HepG2 (cell line): Measurements from ENCODE around the gene PRMT7. TPM values are rescaled to one million over a fixed set of nuclear protein-coding genes. Genes with fewer than 3 reads are reported as not detected.

Source experiments
- ATAC-seq: fragments of 200-7000 bp; cut with Tn5 transposase; 3 replicates; pipeline ENCODE4 v1.9.1; 2020; ENCODE audit warnings: mild to moderate bottlenecking, moderate library complexity
- BruUV-seq: library from RNA; stranded (reverse); fragments of 400-500 nt; replicated peaks from 2 replicates; lab custom pipeline; 2021; lab: Mats Ljungman, UMichigan
- CTCF ChIA-PET: fragments of 300-600 bp; formaldehyde crosslinking; extraction: SDS; loops from one replicate; lab custom pipeline; 2021; ENCODE audit warnings: low total read pairs, inconsistent platforms, low intra/inter-chr PET ratio; lab: Yijun Ruan, JAX
- POLR2A ChIA-PET: fragments of 350-600 bp; sonication (Branson Sonifier 250); formaldehyde crosslinking; loops from one replicate; lab custom pipeline; 2020; ENCODE audit warnings: antibody characterized with exemption, inconsistent platforms; lab: Yijun Ruan, JAX
- DNase-seq: peaks from one replicate; pipeline ENCODE4 v3.0.0-alpha.2; 2015; ENCODE audit warnings: low spot score
- FAIRE-seq: peaks from 3 replicates; lab custom pipeline; 2011; peaks lifted over from hg19 to GRCh38; lab: Jason Lieb, UNC
- H2AFZ ChIP-seq: one replicate; pipeline ENCODE4 v1.6.1; 2011; ENCODE audit warnings: low read length, inconsistent platforms
- H3K27ac ChIP-seq: fragments of 300-600 bp; 3 replicates; pipeline ENCODE4 v1.8.0; 2011; ENCODE audit warnings: mixed run types, mild to moderate bottlenecking, mixed read lengths, low read length, inconsistent platforms; ENCODE audit not compliant: insufficient read depth; ENCODE audit errors: extremely low read length
- H3K27me3 ChIP-seq, 2 experiments: fragments of 200-600 bp in 1 of 2; 2 replicates in 1 of 2; 3 replicates in 1 of 2; pipeline versions ENCODE4 v1.6.0 to v1.8.0; 2011; ENCODE audit warnings: low read length in 2 of 2, mild to moderate bottlenecking in 2 of 2, moderate library complexity in 2 of 2, inconsistent platforms in 1 of 2; ENCODE audit not compliant: insufficient read depth in 2 of 2, control insufficient read depth in 1 of 2
- H3K36me3 ChIP-seq, 2 experiments: fragments of 200-600 bp in 1 of 2; replicated peaks in 1 of 2; 2 replicates in 1 of 2; 3 replicates in 1 of 2; pipeline versions ENCODE4 v1.5.1 to v1.8.0; 2011; ENCODE audit warnings: low read length in 2 of 2, inconsistent platforms in 1 of 2; ENCODE audit not compliant: insufficient read depth in 2 of 2, control insufficient read depth in 1 of 2
- H3K4me1 ChIP-seq: 2 replicates; pipeline ENCODE4 v1.5.1; 2012; ENCODE audit warnings: low read length, inconsistent platforms; ENCODE audit not compliant: insufficient read depth
- H3K4me2 ChIP-seq: 2 replicates; pipeline ENCODE4 v1.6.0; 2011; ENCODE audit warnings: low read depth, low read length, inconsistent platforms
- H3K4me3 ChIP-seq, 3 experiments: fragments of 200-600 bp in 1 of 3; sonication (generic), shearing (Covaris generic) in 1 of 3; replicated peaks in 1 of 3; 2 replicates each; pipeline ENCODE4 v1.5.1; 2011 to 2016; ENCODE audit warnings: low read length in 3 of 3, inconsistent platforms in 2 of 3, low read depth in 2 of 3, mild to moderate bottlenecking in 2 of 3, control low read depth in 1 of 3, mixed read lengths in 1 of 3; ENCODE audit not compliant: insufficient read depth in 1 of 3
- H3K79me2 ChIP-seq: one replicate; pipeline ENCODE4 v1.6.1; 2011; ENCODE audit warnings: low read length, inconsistent platforms; ENCODE audit not compliant: insufficient read depth
- H3K9ac ChIP-seq: 2 replicates; pipeline ENCODE4 v1.6.0; 2011; ENCODE audit warnings: mild to moderate bottlenecking, low read depth, low read length, inconsistent platforms; ENCODE audit not compliant: insufficient read depth
- H3K9me3 ChIP-seq: 2 replicates; pipeline ENCODE4 v1.5.1; 2012; ENCODE audit warnings: mild to moderate bottlenecking, low read length
- H4K20me1 ChIP-seq: 2 replicates; pipeline ENCODE4 v1.6.0; 2011; ENCODE audit warnings: inconsistent platforms, mild to moderate bottlenecking, low read length, moderate library complexity; ENCODE audit not compliant: insufficient read depth
- ARNT ChIP-seq: fragments of 450-650 bp; IDR thresholded peaks from 2 replicates; pipeline ENCODE4 v1.6.1; 2017
- CHCHD3 ChIP-seq: sonication (generic); formaldehyde crosslinking; IDR thresholded peaks from 2 replicates; pipeline ENCODE4 v1.8.0; 2022; ENCODE audit warnings: mild to moderate bottlenecking, missing genetic modification reagents, moderate library complexity
- EED ChIP-seq: sonication (generic); formaldehyde crosslinking; IDR thresholded peaks from 2 replicates; pipeline ENCODE4 v1.5.0; 2020; ENCODE audit warnings: mild to moderate bottlenecking, missing genetic modification reagents
- GABPB1 ChIP-seq: IDR thresholded peaks from 2 replicates; pipeline ENCODE4 v1.6.1; 2016; ENCODE audit warnings: mild to moderate bottlenecking, missing genetic modification reagents, moderate library complexity, missing compliant biosample characterization
- HDAC2 ChIP-seq: sonication (generic); formaldehyde crosslinking; IDR thresholded peaks from 2 replicates; pipeline ENCODE4 v1.4.0; 2020; ENCODE audit warnings: missing genetic modification reagents
- KLF11 ChIP-seq: IDR thresholded peaks from 2 replicates; pipeline ENCODE4 v1.6.1; 2016; ENCODE audit warnings: missing compliant biosample characterization
- PAF1 ChIP-seq: IDR thresholded peaks from 2 replicates; pipeline ENCODE4 v1.6.1; 2016; ENCODE audit warnings: missing genetic modification reagents, missing compliant biosample characterization
- SRF ChIP-seq: IDR thresholded peaks from 2 replicates; pipeline ENCODE4 v1.6.1; 2011; ENCODE audit warnings: mild to moderate bottlenecking, low read depth, low read length, moderate library complexity
- TBP ChIP-seq: sonication (generic); formaldehyde crosslinking; IDR thresholded peaks from 2 replicates; pipeline ENCODE4 v1.5.0; 2020; ENCODE audit warnings: missing genetic modification reagents
- WIZ ChIP-seq: sonication (generic); formaldehyde crosslinking; IDR thresholded peaks from 2 replicates; pipeline ENCODE4 v1.5.1; 2020; ENCODE audit warnings: mild to moderate bottlenecking, missing genetic modification reagents
- ZBTB8A ChIP-seq: sonication (generic); formaldehyde crosslinking; IDR thresholded peaks from 2 replicates; pipeline ENCODE4 v1.4.0; 2020; ENCODE audit warnings: mild to moderate bottlenecking, low read depth, missing genetic modification reagents, borderline replicate concordance
- ZNF335 ChIP-seq: sonication (generic); formaldehyde crosslinking; IDR thresholded peaks from 2 replicates; pipeline ENCODE4 v1.4.0; 2020; ENCODE audit warnings: missing genetic modification reagents
- ZNF337 ChIP-seq: sonication (generic); formaldehyde crosslinking; IDR thresholded peaks from 2 replicates; pipeline ENCODE4 v1.5.1; 2020; ENCODE audit warnings: missing genetic modification reagents, low read depth, mild to moderate bottlenecking, borderline replicate concordance
- ZNF362 ChIP-seq: sonication (generic); formaldehyde crosslinking; IDR thresholded peaks from 2 replicates; pipeline ENCODE4 v1.4.0; 2020; ENCODE audit warnings: missing genetic modification reagents, mild to moderate bottlenecking, borderline replicate concordance
- ZZZ3 ChIP-seq: sonication (generic); formaldehyde crosslinking; IDR thresholded peaks from 2 replicates; pipeline ENCODE4 v1.4.0; 2020; ENCODE audit warnings: missing genetic modification reagents, mild to moderate bottlenecking, borderline replicate concordance
- WGBS: methylation state at CpG from one replicate; pipeline ENCODE4 v1.1.6; 2017; ENCODE audit warnings: low lambda C conversion rate; 5-methylcytosine and 5-hydroxymethylcytosine counted together
- in situ Hi-C: cut with HindIII; loops from 2 replicates; pipeline ENCODE4 v1.10.0; 2017; ENCODE audit warnings: low pct_unique_long_range_greater_than_20kb; ENCODE audit not compliant: extremely low pct_ligation_motif_present
- intact Hi-C: fragments of 100-400 bp; cut with micrococcal nuclease; formaldehyde crosslinking; loops from one replicate; pipeline ENCODE4 v1.10.0; 2022; ENCODE audit not compliant: unreplicated experiment
- polyA plus RNA-seq, 8 experiments: library from polyadenylated mRNA; depleted of rRNA in 3 of 8; stranded (reverse) in 7 of 8; unstranded in 1 of 8; fragments of >200 nt; fragmentation: Illumina TruSeq in 4 of 8; extraction: Trizol in 4 of 8; gene quantifications; 2 replicates each; pipeline versions ENCODE4 v1.2.1 to v1.2.3, GENCODE V29; 2011 to 2016; ENCODE audit warnings: low read depth in 4 of 8, missing spikeins in 1 of 8, mixed read lengths in 1 of 8; ENCODE audit not compliant: insufficient read depth in 1 of 8
- total RNA-seq, 5 experiments: library from RNA; depleted of rRNA; stranded (reverse); fragments of >200 nt; fragmentation: Illumina TruSeq; extraction: Trizol; gene quantifications; 2 replicates each; pipeline ENCODE4 v1.2.3, GENCODE V29; 2016; ENCODE audit warnings: low read depth in 1 of 5
- TF ChIP-seq, protein P1 (sequence below): sonication (generic); formaldehyde crosslinking; IDR thresholded peaks from 2 replicates; pipeline ENCODE4 v1.5.1; 2020; ENCODE audit warnings: mild to moderate bottlenecking, missing genetic modification reagents, borderline replicate concordance

Gene PRMT7
- total and polyA plus RNA-seq, 2 of the 13 experiments (the other 11 are each of a cell fraction or from before 2014, with no cell fraction given), result 47.5 to 55.0 TPM

GRCh38 chr16:68351463-68351862, 40.6 kb downstream of the PRMT7 start (continued):
- TF ChIP-seq, protein P1, sequence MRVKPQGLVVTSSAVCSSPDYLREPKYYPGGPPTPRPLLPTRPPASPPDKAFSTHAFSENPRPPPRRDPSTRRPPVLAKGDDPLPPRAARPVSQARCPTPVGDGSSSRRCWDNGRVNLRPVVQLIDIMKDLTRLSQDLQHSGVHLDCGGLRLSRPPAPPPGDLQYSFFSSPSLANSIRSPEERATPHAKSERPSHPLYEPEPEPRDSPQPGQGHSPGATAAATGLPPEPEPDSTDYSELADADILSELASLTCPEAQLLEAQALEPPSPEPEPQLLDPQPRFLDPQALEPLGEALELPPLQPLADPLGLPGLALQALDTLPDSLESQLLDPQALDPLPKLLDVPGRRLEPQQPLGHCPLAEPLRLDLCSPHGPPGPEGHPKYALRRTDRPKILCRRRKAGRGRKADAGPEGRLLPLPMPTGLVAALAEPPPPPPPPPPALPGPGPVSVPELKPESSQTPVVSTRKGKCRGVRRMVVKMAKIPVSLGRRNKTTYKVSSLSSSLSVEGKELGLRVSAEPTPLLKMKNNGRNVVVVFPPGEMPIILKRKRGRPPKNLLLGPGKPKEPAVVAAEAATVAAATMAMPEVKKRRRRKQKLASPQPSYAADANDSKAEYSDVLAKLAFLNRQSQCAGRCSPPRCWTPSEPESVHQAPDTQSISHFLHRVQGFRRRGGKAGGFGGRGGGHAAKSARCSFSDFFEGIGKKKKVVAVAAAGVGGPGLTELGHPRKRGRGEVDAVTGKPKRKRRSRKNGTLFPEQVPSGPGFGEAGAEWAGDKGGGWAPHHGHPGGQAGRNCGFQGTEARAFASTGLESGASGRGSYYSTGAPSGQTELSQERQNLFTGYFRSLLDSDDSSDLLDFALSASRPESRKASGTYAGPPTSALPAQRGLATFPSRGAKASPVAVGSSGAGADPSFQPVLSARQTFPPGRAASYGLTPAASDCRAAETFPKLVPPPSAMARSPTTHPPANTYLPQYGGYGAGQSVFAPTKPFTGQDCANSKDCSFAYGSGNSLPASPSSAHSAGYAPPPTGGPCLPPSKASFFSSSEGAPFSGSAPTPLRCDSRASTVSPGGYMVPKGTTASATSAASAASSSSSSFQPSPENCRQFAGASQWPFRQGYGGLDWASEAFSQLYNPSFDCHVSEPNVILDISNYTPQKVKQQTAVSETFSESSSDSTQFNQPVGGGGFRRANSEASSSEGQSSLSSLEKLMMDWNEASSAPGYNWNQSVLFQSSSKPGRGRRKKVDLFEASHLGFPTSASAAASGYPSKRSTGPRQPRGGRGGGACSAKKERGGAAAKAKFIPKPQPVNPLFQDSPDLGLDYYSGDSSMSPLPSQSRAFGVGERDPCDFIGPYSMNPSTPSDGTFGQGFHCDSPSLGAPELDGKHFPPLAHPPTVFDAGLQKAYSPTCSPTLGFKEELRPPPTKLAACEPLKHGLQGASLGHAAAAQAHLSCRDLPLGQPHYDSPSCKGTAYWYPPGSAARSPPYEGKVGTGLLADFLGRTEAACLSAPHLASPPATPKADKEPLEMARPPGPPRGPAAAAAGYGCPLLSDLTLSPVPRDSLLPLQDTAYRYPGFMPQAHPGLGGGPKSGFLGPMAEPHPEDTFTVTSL (CRISPR knock-in tag), result no peak
- TF ChIP-seq HDAC2 (no peak), CHCHD3 (no peak), WIZ (CRISPR knock-in tag) (no peak), EED (CRISPR knock-in tag) (no peak), ZZZ3 (CRISPR knock-in tag) (no peak), GABPB1 (no peak), SRF (no peak), TBP (CRISPR knock-in tag) (no peak)
- TF ChIP-seq, all 625 proteins: peak for 0

- DNase-seq, result no peak
- no peaks in the 10 kb centered on the region for H3K4me1 ChIP-seq
- in situ Hi-C loops (no loop called here), intact Hi-C loops (no loop called here)
- 96% methylated on average over 11 of the region's 11 CpGs for WGBS
- H3K9me3 ChIP-seq, result no peaks in the 10 kb centered on the region
- H3K27ac ChIP-seq, result no peak overlapping the region
- H3K79me2 ChIP-seq, result no peaks in the 10 kb centered on the region
- H2AFZ ChIP-seq, result no peak overlapping the region
- H3K27me3 ChIP-seq, result no peaks in the 10 kb centered on the region
- FAIRE-seq, result no peak
- POLR2A ChIA-PET, result no interaction called here
- peaks cover 58 to 100% of the 10 kb centered on the region in 2 experiments for H3K36me3 ChIP-seq
- no peak overlapping the region for H3K4me3 ChIP-seq
- H4K20me1 ChIP-seq, result no peaks in the 10 kb centered on the region; the same call in 1 of the 2 replicates
- BruUV-seq, result no TSS peak
- ATAC-seq, result no peak
- no peak overlapping the region for H3K4me2 ChIP-seq
- no peak overlapping the region for H3K9ac ChIP-seq
- CTCF ChIA-PET, result no interaction called here
- no peak for TF ChIP-seq ZNF337 (CRISPR knock-in tag)
- TF ChIP-seq KLF11, result no peak
- no peak for TF ChIP-seq ZNF335 (CRISPR knock-in tag)
- no peak for TF ChIP-seq ZNF362 (CRISPR knock-in tag)
- no peak for TF ChIP-seq PAF1
- no peak for TF ChIP-seq ARNT
- no peak for TF ChIP-seq ZBTB8A
These were observed 41.2 kb downstream of the PRMT7 start for GRCh38 chr16:68351991-68352431.
